Activated B cell treated with CpG ODN at 0.5 μM for 24 hours (primary cell): ENCODE data around the gene TTC3. TPM values are rescaled to one million over a fixed set of nuclear protein-coding genes. Genes with fewer than 3 reads are reported as not detected.
A peak's percentile ranks its signal among the peaks of the same experiment; 100 is the strongest.

Experiments used
- ATAC-seq: fragments of 200-7000 bp; cut with Tn5 transposase; one replicate; pipeline ENCODE4 v1.10.0; 2021; ENCODE audit warnings: low read depth, mild to moderate bottlenecking, moderate library complexity
- CTCF ChIA-PET: fragments of 350-600 bp; sonication (Branson Sonifier 250); formaldehyde crosslinking; loops from one replicate; lab custom pipeline; 2021; ENCODE audit warnings: antibody characterized with exemption; lab: Charles Lee
- POLR2A ChIA-PET: fragments of 350-600 bp; sonication (Branson Sonifier 250); formaldehyde crosslinking; loops from one replicate; lab custom pipeline; 2021; ENCODE audit warnings: antibody characterized with exemption; lab: Charles Lee
- DNase-seq: peaks from one replicate; pipeline ENCODE4 v3.0.0; 2022
- H3K27ac Mint-ChIP-seq: one replicate; pipeline ENCODE4 v1.8.0; 2020; ENCODE audit warnings: mixed read lengths
- H3K27me3 Mint-ChIP-seq: one replicate; pipeline ENCODE4 v1.8.0; 2021; ENCODE audit warnings: mixed read lengths
- H3K36me3 Mint-ChIP-seq: one replicate; pipeline ENCODE4 v1.8.0; 2021; ENCODE audit warnings: low read depth, mixed read lengths
- H3K4me1 Mint-ChIP-seq: one replicate; pipeline ENCODE4 v1.8.0; 2021; ENCODE audit warnings: mixed read lengths
- H3K4me3 Mint-ChIP-seq: one replicate; pipeline ENCODE4 v1.8.0; 2020; ENCODE audit warnings: mild to moderate bottlenecking, mixed read lengths
- H3K9me3 Mint-ChIP-seq: one replicate; pipeline ENCODE4 v1.8.0; 2020; ENCODE audit warnings: mixed read lengths
- CTCF ChIP-seq: fragments of 200-600 bp; IDR thresholded peaks from one replicate; pipeline ENCODE4 v1.8.0; 2022; ENCODE audit warnings: antibody characterized with exemption, mild to moderate bottlenecking
- intact Hi-C: fragments of 100-400 bp; cut with micrococcal nuclease; formaldehyde crosslinking; loops from one replicate; pipeline ENCODE4 v1.15.1; 2024
- total RNA-seq: library from RNA; stranded (reverse); gene quantifications from 2 replicates; pipeline ENCODE4 v1.2.3, GENCODE V29; 2022

TTC3 gene
- total RNA-seq, 1 donor from 2014 or later, result 69.8 TPM

GRCh38 chr21:37208056-37208721, 135.1 kb downstream of the TTC3 start:
- no peak for TF ChIP-seq CTCF
- peaks cover 45% of the 10 kb centered on the region for H3K4me1 Mint-ChIP-seq
- H3K4me3 Mint-ChIP-seq, result peak overlapping the region; percentile 77
- intact Hi-C loops, result loop anchor here (1.0 to 2.0 kb wide), 5 partner anchors 13 to 159 kb away; partner anchors contain the start of genes DYRK1A, PIGP, TTC3 and VPS26C
- peak; percentile 65 for ATAC-seq
- ChIA-PET CTCF (no interaction called here), POLR2A (interaction anchor here (0.9 to 3.5 kb wide), 7 partner anchors 9 to 356 kb away, joined by 3 to 19 read pairs (median 9); partner anchors contain the start of genes DYRK1A and VPS26C)
- no peaks in the 10 kb centered on the region for H3K27me3 Mint-ChIP-seq
- no peaks in the 10 kb centered on the region for H3K9me3 Mint-ChIP-seq
- H3K27ac Mint-ChIP-seq, result peak overlapping the region; percentile 84
- H3K36me3 Mint-ChIP-seq, result peaks cover 2% of the 10 kb centered on the region
- DNase-seq, result peak; percentile 47

- H3K27ac Mint-ChIP-seq, result peak overlapping the region; percentile 84
- POLR2A ChIA-PET, result interaction anchor here (1.3 to 3.5 kb wide), 6 partner anchors 9 to 355 kb away, joined by 4 to 19 read pairs (median 11); partner anchors contain the start of genes DYRK1A and VPS26C
- peak overlapping the region; percentile 77 for H3K4me3 Mint-ChIP-seq
- H3K9me3 Mint-ChIP-seq, result no peaks in the 10 kb centered on the region
- DNase-seq (peak; percentile 30), ATAC-seq (peak; percentile 79)
- intact Hi-C loops, result loop anchor here (1.0 to 2.0 kb wide), 5 partner anchors 13 to 158 kb away; partner anchors contain the start of genes DYRK1A, PIGP, TTC3 and VPS26C
- CTCF ChIA-PET, result no interaction called here
- H3K4me1 Mint-ChIP-seq, result peaks cover 45% of the 10 kb centered on the region
- peaks cover 2% of the 10 kb centered on the region for H3K36me3 Mint-ChIP-seq
- TF ChIP-seq CTCF, result no peak
- H3K27me3 Mint-ChIP-seq, result no peaks in the 10 kb centered on the region
Observed at GRCh38 chr21:37208741-37209225, 135.7 kb downstream of the TTC3 start.

- H3K27ac Mint-ChIP-seq, result no peak overlapping the region
- intact Hi-C loops, result no loop called here
- H3K9me3 Mint-ChIP-seq, result no peaks in the 10 kb centered on the region
- peaks cover 45% of the 10 kb centered on the region for H3K4me1 Mint-ChIP-seq
- ChIA-PET CTCF (interaction anchor here (1.0 to 1.1 kb wide), 2 partner anchors 10 to 11 kb away, joined by 3 read pairs; no protein-coding TSS in a partner anchor), POLR2A (interaction anchor here (3.5 kb wide), 1 partner anchor 11 kb away, joined by 17 read pairs; no protein-coding TSS in a partner anchor)
- TF ChIP-seq CTCF, result no peak
- no peak for ATAC-seq
- no peaks in the 10 kb centered on the region for H3K36me3 Mint-ChIP-seq
- H3K27me3 Mint-ChIP-seq, result no peaks in the 10 kb centered on the region
- no peak overlapping the region for H3K4me3 Mint-ChIP-seq
- no peak for DNase-seq
Observed at GRCh38 chr21:37210130-37210529, 137.1 kb downstream of the TTC3 start.

- no peaks in the 10 kb centered on the region for H3K27me3 Mint-ChIP-seq
- peaks cover 45% of the 10 kb centered on the region for H3K4me1 Mint-ChIP-seq
- DNase-seq, result no peak
- no peak overlapping the region for H3K4me3 Mint-ChIP-seq
- ATAC-seq, result no peak
- ChIA-PET CTCF (no interaction called here), POLR2A (no interaction called here)
- no peak for TF ChIP-seq CTCF
- no peaks in the 10 kb centered on the region for H3K36me3 Mint-ChIP-seq
- H3K27ac Mint-ChIP-seq, result no peak overlapping the region
- no peaks in the 10 kb centered on the region for H3K9me3 Mint-ChIP-seq
- intact Hi-C loops, result no loop called here
Observed at GRCh38 chr21:37210799-37211198, 137.7 kb downstream of the TTC3 start.

GRCh38 chr21:37214952-37215351, 141.9 kb downstream of the TTC3 start:
- ATAC-seq (no peak), DNase-seq (no peak)
- H3K27ac Mint-ChIP-seq, result no peak overlapping the region
- peaks cover 10% of the 10 kb centered on the region for H3K4me1 Mint-ChIP-seq
- CTCF ChIA-PET, result no interaction called here
- H3K27me3 Mint-ChIP-seq, result no peaks in the 10 kb centered on the region
- TF ChIP-seq CTCF, result no peak
- POLR2A ChIA-PET, result no interaction called here
- no peak overlapping the region for H3K4me3 Mint-ChIP-seq
- H3K36me3 Mint-ChIP-seq, result no peaks in the 10 kb centered on the region
- H3K9me3 Mint-ChIP-seq, result no peaks in the 10 kb centered on the region
- intact Hi-C loops, result no loop called here
